GM12891 (cell line): ENCODE measurements around the gene PIGBOS1.
"Not testable (repeated sequence)": the region's sequence is repeated elsewhere in the genome, so short reads cannot be mapped to it uniquely, and the experiment has no call there.

ENCODE experiments used
- DNase-seq: peaks from one replicate; pipeline ENCODE4 v3.0.0; 2011; ENCODE audit warnings: low spot score; ENCODE audit not compliant: insufficient read length
- FAIRE-seq: peaks from 2 replicates; lab custom pipeline; 2011; peaks lifted over from hg19 to GRCh38; lab: Jason Lieb, UNC
- PAX5 ChIP-seq: IDR thresholded peaks from 2 replicates; pipeline ENCODE4 v1.6.1; 2011; ENCODE audit warnings: low read length, moderate library complexity, mild to moderate bottlenecking; ENCODE audit not compliant: insufficient read depth, severe bottlenecking
- POLR2A ChIP-seq: IDR thresholded peaks from 2 replicates; pipeline ENCODE4 v1.6.1; 2011; ENCODE audit warnings: low read depth, low read length, control low read depth
- POLR2AphosphoS5 ChIP-seq: IDR thresholded peaks from 2 replicates; pipeline ENCODE4 v1.6.1; 2011; ENCODE audit warnings: low read depth, low read length, control low read depth
- POU2F2 ChIP-seq: IDR thresholded peaks from 2 replicates; pipeline ENCODE4 v1.6.1; 2011; ENCODE audit warnings: low read depth, mild to moderate bottlenecking, control low read depth, low read length, moderate library complexity
- SPI1 ChIP-seq: IDR thresholded peaks from 2 replicates; pipeline ENCODE4 v1.6.1; 2011; ENCODE audit warnings: low read depth, low read length, control low read depth
- TAF1 ChIP-seq: IDR thresholded peaks from 2 replicates; pipeline ENCODE4 v1.6.1; 2011; ENCODE audit warnings: low read depth, low read length, control low read depth

The PIGBOS1 gene

DNA sequence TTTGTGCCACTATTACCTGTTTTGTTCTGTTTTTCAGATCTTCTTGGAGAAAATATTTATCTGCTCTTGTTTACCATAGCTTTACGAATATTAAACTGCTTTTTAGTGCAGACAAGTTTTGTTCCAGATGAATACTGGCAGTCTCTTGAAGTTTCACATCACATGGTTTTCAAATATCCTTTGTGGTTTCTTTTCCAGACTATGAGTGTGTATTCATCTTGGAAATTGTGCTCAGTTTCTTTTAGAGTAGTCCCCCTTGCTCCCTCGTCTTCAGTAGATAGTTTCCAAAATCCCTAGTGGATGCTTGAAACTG is 1.3 kb upstream of the PIGBOS1 start:
- TF ChIP-seq TAF1, result no peak
- no peak for TF ChIP-seq POLR2AphosphoS5
- no peak for TF ChIP-seq PAX5
- TF ChIP-seq SPI1, result no peak
- TF ChIP-seq POLR2A, result no peak
- TF ChIP-seq POU2F2, result no peak
- FAIRE-seq (no peak), DNase-seq (no peak)

DNA sequence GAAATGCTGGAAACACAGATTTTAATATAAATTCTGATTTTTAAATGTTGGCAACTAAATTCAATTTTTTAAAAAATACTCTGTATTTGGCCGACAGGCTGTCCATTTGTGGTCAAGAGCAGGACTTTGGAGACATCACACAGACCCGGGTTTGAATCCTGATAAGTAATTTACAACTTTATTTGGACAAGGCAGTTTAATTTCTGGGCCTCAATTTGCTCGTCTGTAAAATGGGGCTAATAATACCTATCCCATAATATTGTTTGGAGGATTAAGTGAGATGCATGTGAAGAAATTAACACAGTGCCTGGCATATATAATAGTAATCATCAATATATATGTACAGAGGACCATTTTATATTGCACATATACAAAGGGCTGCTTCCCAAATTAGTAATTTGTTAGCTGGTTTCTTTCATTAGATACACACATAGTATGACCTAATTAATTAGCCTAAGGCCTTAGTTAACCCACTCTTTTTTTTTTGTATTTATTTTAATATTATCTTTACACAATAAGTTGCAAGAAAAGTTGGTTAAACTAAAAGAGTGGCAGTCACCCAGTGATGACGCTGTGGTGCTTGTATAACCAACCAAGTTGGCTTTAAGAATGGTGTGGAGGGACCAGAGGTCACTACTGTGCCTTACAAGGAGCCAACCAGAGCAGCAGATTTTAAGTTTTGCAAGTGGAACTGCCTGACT is 764 bp upstream of the PIGBOS1 start:
- DNase-seq, result no peak
- FAIRE-seq, result peak; percentile 28
- TF ChIP-seq POU2F2, result no peak
- no peak for TF ChIP-seq PAX5
- no peak for TF ChIP-seq POLR2AphosphoS5
- TF ChIP-seq SPI1, result no peak
- no peak for TF ChIP-seq POLR2A

DNA sequence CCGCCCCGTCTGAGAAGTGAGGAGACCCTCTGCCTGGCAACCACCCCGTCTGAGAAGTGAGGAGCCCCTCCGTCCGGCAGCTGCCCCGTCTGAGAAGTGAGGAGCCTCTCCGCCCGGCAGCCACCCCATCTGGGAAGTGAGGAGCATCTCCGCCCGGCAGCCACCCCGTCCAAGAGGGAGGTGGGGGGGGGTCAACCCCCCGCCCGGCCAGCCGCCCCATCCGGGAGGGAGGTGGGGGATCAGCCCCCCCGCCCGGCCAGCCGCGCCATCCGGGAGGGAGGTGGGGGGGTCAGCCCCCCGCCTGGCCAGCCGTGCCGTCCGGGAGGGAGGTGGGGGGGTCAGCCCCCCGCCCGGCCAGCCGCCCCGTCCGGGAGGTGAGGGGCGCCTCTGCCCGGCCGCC is 16.1 kb downstream of the PIGBOS1 start:
- FAIRE-seq, DNase-seq: not testable (repeated sequence)

GRCh38 chr15:55297315-55297714 is 21.6 kb downstream of the PIGBOS1 start:
- FAIRE-seq, result no peak
- TF ChIP-seq SPI1 (no peak), POLR2A (no peak), PAX5 (no peak)
- DNase-seq, result no peak

- DNase-seq, result peak; percentile 66
- TF ChIP-seq SPI1 (no peak), PAX5 (no peak), POLR2A (no peak), POU2F2 (no peak), POLR2AphosphoS5 (no peak)
- peak; percentile 31 for FAIRE-seq
These were observed 28.3 kb downstream of the PIGBOS1 start for GRCh38 chr15:55290528-55291057.

- peak; percentile 9 for FAIRE-seq
- DNase-seq, result peak; percentile 53
- TF ChIP-seq TAF1 (peak; percentile 35; the same call in 1 of the 2 replicates), POLR2AphosphoS5 (no peak), SPI1 (no peak), POU2F2 (0 out of 2 replicates have a peak, but pooled peaks have one; percentile 12), PAX5 (no peak)
These were observed 29.0 kb downstream of the PIGBOS1 start, which contains the start of gene RAB27A for GRCh38 chr15:55289746-55290527. TSS of gene RAB27A (minus strand) at chr15:55289813. CDS start at chr15:55234934, 54,879 bp downstream.

DNA sequence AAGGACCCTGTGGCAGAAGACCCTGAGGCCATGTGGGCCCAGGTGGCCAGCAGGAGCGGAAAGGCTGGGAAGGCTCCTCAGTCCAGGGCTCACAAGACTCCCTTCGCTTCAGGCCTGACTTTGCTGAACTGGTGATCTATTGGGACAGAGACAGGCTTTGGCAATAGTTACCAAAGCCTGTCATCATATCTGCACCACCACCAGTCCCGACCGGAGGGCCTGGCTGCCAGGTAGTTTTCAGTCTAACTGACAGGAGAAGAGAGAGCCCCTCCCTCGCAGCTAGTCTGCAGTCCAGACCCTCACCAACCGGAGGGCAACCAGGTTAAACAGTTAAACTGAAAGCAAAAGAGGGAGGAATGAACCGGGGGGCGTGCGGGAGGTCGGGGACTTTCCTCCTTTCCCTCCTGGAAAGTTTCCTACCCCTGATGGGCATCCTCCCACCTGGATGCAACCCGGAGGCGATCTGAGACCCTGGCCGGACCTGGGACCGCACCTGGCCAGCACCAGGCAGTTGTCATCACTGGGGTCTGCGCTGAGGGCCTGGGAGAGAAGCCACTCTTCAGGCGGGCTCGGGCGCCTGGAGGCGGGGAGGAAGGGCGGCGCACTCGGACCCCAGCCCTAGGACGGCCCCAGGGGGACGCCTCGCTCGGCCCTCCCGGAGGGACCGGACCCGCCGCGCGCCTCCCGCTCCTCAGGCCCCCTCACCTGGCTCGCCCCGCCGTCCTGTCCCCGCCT is 29.7 kb downstream of the PIGBOS1 start:
- no peak for DNase-seq
- TF ChIP-seq TAF1 (no peak; the same call in 1 of the 2 replicates), POU2F2 (no peak), PAX5 (no peak), SPI1 (no peak)
- FAIRE-seq, result peak; percentile 16

DNA sequence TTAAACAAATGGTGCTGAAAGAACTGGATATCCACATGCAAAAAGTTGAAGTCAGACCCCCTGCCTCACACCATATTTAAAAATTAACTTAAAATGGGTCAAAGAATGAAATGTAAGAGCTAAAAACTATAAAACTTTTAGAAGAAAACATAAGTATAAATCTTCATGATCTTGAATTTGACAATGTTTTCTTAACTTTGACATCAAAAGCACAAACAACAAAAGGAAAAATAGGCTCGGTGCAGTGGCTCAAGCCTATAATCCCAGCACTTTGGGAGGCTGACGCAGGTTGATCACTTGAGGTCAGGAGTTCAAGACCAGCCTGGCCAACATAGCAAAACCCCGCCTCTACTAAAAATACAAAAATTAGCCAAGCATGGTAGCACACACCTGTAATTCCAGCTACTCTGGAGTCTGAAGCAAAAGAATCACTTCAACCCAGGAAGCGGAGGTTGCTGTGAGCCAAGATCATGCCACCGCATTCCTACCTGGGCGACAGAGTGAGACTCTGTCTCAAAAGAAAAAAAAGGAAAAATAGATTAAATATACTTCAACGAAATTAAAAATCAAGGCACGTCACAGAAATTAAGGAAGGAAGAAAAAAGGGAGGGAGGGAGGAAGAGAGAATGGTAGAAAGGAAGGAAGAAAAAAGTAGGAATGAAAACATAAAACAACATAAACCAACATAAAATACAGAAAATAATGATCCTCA is 30.8 kb downstream of the PIGBOS1 start:
- TF ChIP-seq POLR2AphosphoS5, result no peak
- TF ChIP-seq TAF1, result no peak
- TF ChIP-seq SPI1, result no peak
- TF ChIP-seq POLR2A, result no peak
- no peak for TF ChIP-seq PAX5
- TF ChIP-seq POU2F2, result no peak
- DNase-seq, result no peak
- no peak for FAIRE-seq

DNA sequence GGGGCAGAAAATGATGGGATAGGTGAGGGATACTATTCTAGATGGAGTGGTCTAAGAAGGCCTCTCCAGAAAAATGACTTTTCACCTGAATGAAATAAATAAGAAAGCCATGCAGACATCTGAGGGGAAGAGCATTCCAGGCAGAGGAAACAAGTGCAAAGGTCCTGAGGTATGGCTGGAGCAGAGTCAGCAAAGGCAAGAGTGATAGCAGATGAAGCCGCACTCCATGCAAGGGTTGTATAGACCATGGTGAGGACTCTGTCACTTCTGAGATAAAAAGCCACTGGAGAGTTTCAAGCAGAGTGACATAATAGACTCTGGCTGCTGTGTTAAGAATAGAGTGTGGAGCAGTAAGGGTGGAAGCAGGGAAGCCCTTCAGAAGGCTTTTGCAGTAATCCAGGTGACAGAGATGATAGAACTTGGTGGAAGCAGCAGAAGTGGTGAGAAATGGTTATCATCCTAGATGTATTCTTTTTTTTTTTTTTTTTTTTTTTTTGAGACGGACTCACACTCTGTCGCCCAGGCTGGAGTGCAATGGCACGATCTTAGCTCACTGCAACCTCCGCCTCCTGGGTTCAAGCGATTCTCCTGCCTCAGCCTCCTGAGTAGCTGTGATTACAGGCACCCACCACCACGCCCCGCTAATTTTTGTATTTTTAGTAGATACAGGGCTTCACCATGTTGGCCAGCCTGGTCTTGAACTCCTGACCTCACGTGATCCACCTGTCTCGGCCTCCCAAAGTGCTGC is 32.3 kb downstream of the PIGBOS1 start:
- FAIRE-seq, DNase-seq: not testable (repeated sequence)

DNA sequence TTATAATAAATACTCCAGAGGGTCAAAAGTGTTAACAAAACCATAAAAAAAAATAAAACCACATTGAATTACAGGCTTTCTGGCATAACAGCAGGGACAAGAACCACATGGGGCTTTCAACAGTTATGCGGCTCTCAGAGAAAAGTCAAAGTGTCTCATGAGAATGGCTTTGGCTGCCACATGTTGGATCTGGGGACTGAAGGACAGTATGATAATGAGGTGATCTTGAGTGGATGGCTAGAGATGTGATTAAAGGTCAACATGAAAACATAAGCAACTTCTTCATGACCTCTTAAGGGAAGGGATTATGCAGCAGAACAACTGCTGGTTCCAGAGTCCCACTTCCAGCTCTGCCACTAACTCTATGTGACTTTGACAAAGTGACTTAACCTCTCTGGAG is 34.5 kb downstream of the PIGBOS1 start:
- TF ChIP-seq POLR2A (no peak), SPI1 (no peak), TAF1 (no peak), POU2F2 (no peak), POLR2AphosphoS5 (no peak), PAX5 (no peak)
- no peak for DNase-seq
- FAIRE-seq, result no peak
